PC-9 (cell line): ENCODE data around the gene HOXA4.

Source experiments
- EZH2 ChIP-seq: fragments of 200-600 bp; sonication (generic); IDR thresholded peaks from 2 replicates; pipeline ENCODE4 v1.8.0; 2017; ENCODE audit warnings: antibody characterized with exemption, low read depth
- TF ChIP-seq, protein P1 (sequence below): fragments of 200-600 bp; sonication (generic); conservative IDR thresholded peaks from 2 replicates; pipeline ENCODE4 v1.6.1; 2017; ENCODE audit warnings: mixed run types, antibody characterized with exemption, mild to moderate bottlenecking, moderate library complexity

DNA sequence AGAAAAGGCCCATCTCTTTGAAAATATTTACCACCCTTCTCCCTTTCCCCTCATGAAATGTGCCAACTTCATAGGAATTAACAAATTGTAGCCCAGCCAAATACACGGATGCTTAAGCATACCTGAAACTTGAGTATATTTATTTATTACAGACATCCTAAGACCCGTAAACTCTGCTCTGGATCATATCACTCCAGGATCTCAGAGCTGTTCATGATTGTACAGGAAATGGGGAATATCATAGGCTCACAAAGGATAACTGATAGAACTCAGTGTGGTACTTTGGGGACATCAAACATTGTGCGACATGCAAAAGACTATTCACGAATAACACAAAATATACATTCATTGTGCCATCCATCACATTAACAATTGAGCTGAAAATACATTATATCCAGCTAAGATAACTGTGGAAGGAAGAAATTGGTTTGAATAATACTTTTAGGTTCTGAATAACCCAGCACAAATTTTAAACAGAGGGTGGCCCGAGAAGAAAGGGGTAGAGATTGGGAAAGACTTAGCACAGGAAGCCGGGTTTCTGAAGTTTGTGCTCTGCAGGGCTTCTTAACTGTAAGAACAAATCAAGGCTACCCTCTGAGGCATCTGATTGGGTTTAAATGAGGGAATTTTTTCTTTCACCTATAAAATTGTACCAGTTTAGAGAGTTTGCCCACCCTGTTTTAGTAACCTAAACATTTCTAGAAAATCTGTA, 37.2 kb downstream of the HOXA4 start:
- TF ChIP-seq, protein P1, sequence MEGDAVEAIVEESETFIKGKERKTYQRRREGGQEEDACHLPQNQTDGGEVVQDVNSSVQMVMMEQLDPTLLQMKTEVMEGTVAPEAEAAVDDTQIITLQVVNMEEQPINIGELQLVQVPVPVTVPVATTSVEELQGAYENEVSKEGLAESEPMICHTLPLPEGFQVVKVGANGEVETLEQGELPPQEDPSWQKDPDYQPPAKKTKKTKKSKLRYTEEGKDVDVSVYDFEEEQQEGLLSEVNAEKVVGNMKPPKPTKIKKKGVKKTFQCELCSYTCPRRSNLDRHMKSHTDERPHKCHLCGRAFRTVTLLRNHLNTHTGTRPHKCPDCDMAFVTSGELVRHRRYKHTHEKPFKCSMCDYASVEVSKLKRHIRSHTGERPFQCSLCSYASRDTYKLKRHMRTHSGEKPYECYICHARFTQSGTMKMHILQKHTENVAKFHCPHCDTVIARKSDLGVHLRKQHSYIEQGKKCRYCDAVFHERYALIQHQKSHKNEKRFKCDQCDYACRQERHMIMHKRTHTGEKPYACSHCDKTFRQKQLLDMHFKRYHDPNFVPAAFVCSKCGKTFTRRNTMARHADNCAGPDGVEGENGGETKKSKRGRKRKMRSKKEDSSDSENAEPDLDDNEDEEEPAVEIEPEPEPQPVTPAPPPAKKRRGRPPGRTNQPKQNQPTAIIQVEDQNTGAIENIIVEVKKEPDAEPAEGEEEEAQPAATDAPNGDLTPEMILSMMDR: no peak
- TF ChIP-seq EZH2: no peak
